Thyroid gland (tissue), 4 donors: ENCODE data around the gene RSU1. TPM values are rescaled to one million over a fixed set of nuclear protein-coding genes. Genes with fewer than 3 reads are reported as not detected.

Source experiments
- DNase-seq, 2 donors: peaks; one replicate each; pipeline ENCODE4 v3.0.0-alpha.2; 2019
- H3K27ac ChIP-seq, 3 donors: fragments of 200-600 bp; sonication (generic); 1 replicate in 2 of 3; 2 replicates in 1 of 3; pipeline ENCODE4 v1.5.1; 2016 to 2019; ENCODE audit warnings: mild to moderate bottlenecking in 1 of 3, moderate library complexity in 1 of 3
- H3K27me3 ChIP-seq: fragments of 200-600 bp; sonication (generic); one replicate; pipeline ENCODE4 v1.5.1; 2019
- H3K36me3 ChIP-seq, 2 donors: fragments of 200-600 bp; sonication (generic); one replicate each; pipeline ENCODE4 v1.5.1; 2016 to 2019
- H3K4me1 ChIP-seq, 2 donors: fragments of 200-600 bp; sonication (generic); one replicate each; pipeline ENCODE4 v1.5.1; 2017 to 2019
- H3K4me3 ChIP-seq, 3 donors: fragments of 200-600 bp; sonication (generic); replicated peaks in 1 of 3; 1 replicate in 2 of 3; 2 replicates in 1 of 3; pipeline ENCODE4 v1.5.1; 2016; ENCODE audit warnings: mild to moderate bottlenecking in 1 of 3
- H3K9me3 ChIP-seq: fragments of 200-600 bp; sonication (generic); one replicate; pipeline ENCODE4 v1.5.1; 2017
- POLR2A ChIP-seq, 2 donors: fragments of 450-650 bp; IDR thresholded peaks; one replicate each; pipeline ENCODE4 v1.6.1; 2017; ENCODE audit warnings: antibody characterized with exemption in 2 of 2, mild to moderate bottlenecking in 2 of 2, moderate library complexity in 1 of 2
- WGBS, 2 donors: methylation state at CpG; one replicate each; pipeline ENCODE4 v1.1.5; 2017; 5-methylcytosine and 5-hydroxymethylcytosine counted together
- intact Hi-C: fragments of 100-400 bp; cut with DNase I; formaldehyde crosslinking; loops from one replicate; pipeline ENCODE4 v1.15.1; 2023
- total RNA-seq, 4 donors: library from RNA; depleted of rRNA; stranded (reverse); fragments of >200 nt; gene quantifications; one replicate each; pipeline ENCODE4 v1.2.3, GENCODE V29; 2016
- TF ChIP-seq, protein P1 (sequence below), 6 experiments: fragments of 200-600 bp in 3 of 6; fragments of 450-650 bp in 3 of 6; sonication (generic) in 3 of 6; IDR thresholded peaks; one replicate each; pipeline ENCODE4 v1.5.1; 2016 to 2019; ENCODE audit warnings: antibody characterized with exemption in 6 of 6, mild to moderate bottlenecking in 2 of 6, inconsistent platforms in 1 of 6, moderate library complexity in 1 of 6

The RSU1 gene
- total RNA-seq, 4 donors from 2014 or later, result 43.5 to 63.0 (median 50.7) TPM

DNA sequence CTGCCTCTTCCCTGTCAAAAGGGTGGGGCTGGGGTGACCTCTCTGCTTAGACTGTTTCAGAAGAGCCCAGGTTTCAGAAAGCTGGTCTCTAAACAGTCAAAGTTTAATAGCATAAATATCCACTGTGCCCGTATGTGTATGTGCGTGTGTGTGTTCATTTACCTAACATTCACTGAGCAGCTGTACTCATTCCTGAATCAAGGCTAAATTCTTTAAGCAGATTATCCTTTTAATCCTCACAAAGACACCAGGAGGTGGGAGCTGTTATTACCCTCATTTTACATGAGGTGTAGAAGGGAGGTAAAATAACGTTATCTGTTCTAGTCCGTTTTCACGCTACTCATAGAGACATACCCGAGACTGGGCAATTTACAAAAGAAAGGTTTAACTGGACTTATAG lies 72.2 kb downstream of the RSU1 start:
- intact Hi-C loops, result no loop called here
- DNase-seq, result no peak
- Histone ChIP-seq H3K36me3 (peaks cover 0 to 3% of the 10 kb centered on the region in 2 donors), H3K27me3 (no peaks in the 10 kb centered on the region), H3K4me3 (no peak overlapping the region), H3K4me1 (no peaks in the 10 kb centered on the region), H3K27ac (no peak overlapping the region), H3K9me3 (no peaks in the 10 kb centered on the region)
- no peak for TF ChIP-seq POLR2A (IDR thresholded peaks at IDR 0.05)
- TF ChIP-seq, protein P1, sequence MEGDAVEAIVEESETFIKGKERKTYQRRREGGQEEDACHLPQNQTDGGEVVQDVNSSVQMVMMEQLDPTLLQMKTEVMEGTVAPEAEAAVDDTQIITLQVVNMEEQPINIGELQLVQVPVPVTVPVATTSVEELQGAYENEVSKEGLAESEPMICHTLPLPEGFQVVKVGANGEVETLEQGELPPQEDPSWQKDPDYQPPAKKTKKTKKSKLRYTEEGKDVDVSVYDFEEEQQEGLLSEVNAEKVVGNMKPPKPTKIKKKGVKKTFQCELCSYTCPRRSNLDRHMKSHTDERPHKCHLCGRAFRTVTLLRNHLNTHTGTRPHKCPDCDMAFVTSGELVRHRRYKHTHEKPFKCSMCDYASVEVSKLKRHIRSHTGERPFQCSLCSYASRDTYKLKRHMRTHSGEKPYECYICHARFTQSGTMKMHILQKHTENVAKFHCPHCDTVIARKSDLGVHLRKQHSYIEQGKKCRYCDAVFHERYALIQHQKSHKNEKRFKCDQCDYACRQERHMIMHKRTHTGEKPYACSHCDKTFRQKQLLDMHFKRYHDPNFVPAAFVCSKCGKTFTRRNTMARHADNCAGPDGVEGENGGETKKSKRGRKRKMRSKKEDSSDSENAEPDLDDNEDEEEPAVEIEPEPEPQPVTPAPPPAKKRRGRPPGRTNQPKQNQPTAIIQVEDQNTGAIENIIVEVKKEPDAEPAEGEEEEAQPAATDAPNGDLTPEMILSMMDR (IDR thresholded peaks at IDR 0.05), result no peak
- WGBS, 2 donors, result 94 to 97% methylated on average over 6 of the region's 6 CpGs

DNA sequence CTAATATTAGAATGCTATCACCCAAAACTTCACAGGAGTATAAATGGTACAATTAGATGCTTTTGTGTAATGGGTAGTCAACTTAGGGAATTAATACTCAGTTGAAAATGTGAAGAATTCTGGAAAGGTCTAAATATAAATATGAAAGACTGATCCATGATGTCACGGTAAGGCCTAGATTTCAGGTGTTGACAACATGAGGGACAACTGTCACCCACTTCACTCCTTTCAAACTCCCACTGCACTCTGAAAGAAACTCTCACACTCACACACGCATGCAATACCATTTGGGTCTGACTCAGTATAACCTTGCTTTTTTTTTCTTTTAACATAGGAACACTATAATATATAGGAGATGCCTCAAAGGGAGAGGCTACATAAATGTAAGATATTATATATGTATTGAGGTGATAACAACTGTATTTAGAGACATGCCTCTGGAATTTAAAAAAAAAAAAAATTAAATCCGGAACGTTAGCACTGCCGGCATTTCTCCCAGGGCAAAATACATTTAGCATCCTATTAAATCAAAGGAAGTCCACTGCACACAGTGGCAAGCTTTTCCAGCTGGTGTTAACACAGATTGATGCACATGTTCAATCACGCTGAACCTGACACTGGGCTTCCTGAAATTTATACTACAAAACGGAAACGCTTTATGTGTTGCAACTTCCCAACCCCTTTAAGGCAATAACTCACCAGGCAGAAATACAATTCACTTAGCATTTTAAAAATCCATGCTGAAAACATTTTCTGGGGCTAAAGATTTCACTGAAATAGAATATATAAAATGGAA lies 74.9 kb downstream of the RSU1 start:
- no peaks in the 10 kb centered on the region for H3K27me3 ChIP-seq
- H3K27ac ChIP-seq, result no peak overlapping the region
- H3K4me3 ChIP-seq, result no peak overlapping the region
- no peaks in the 10 kb centered on the region for H3K9me3 ChIP-seq
- intact Hi-C loops, result no loop called here
- DNase-seq, result no peak
- TF ChIP-seq, protein P1 (IDR thresholded peaks at IDR 0.05), result no peak
- no peak for TF ChIP-seq POLR2A (IDR thresholded peaks at IDR 0.05)
- no peaks in the 10 kb centered on the region for H3K36me3 ChIP-seq
- H3K4me1 ChIP-seq, result no peaks in the 10 kb centered on the region
- 79 to 84% methylated on average over 8 of the region's 8 CpGs for WGBS, 2 donors

DNA sequence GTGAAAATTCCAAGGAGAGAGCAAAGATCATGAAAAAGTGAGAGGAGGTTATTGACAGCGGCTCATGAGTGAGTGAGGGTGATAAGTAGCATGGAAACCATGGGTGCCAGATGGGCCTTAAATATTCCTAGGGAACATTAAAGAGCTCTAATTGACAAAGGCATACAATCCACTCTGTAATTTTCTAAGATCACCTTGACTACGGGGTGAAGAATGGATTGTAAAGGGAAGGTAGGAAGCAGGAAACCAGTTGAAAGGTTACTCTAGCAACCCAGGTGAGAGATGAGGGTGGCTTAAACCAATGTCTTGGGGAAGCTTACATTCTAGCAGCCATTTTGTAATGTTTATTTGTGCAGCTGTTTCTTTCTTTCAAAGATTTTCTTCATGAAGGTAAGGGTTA lies 75.7 kb downstream of the RSU1 start:
- Histone ChIP-seq H3K27me3 (no peaks in the 10 kb centered on the region), H3K27ac (no peak overlapping the region), H3K36me3 (no peaks in the 10 kb centered on the region), H3K9me3 (no peaks in the 10 kb centered on the region), H3K4me3 (no peak overlapping the region), H3K4me1 (no peaks in the 10 kb centered on the region)
- TF ChIP-seq POLR2A (IDR thresholded peaks at IDR 0.05), result no peak
- TF ChIP-seq, protein P1 (IDR thresholded peaks at IDR 0.05), result no peak
- intact Hi-C loops, result no loop called here
- DNase-seq, result no peak
- WGBS, 2 donors, result 94 to 99% methylated on average over 2 of the region's 2 CpGs

DNA sequence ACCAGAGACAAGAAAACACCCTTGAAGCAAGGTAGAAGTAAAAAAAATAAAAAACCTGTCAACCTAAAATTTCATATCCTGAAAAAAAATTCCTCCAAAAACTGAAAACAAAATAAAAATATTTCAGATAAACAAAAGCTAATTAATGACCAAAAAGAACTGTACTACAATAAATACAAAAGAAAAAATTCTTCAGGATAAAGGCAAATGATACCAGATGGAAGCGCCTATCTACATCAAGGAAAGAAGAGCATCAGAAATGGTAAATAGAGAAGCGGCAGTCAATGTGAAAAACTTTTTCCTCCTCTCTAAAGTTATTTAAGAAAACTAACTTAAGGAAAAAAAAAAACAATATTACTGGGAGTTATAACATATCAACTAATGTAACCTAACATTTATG lies 79.8 kb downstream of the RSU1 start:
- Histone ChIP-seq H3K36me3 (no peaks in the 10 kb centered on the region), H3K9me3 (no peaks in the 10 kb centered on the region), H3K27me3 (no peaks in the 10 kb centered on the region), H3K4me3 (no peak overlapping the region), H3K4me1 (no peaks in the 10 kb centered on the region), H3K27ac (no peak overlapping the region)
- TF ChIP-seq, protein P1 (IDR thresholded peaks at IDR 0.05), result no peak
- TF ChIP-seq POLR2A (IDR thresholded peaks at IDR 0.05), result no peak
- DNase-seq, result no peak
- 96 to 97% methylated on average over 2 of the region's 2 CpGs for WGBS, 2 donors
- intact Hi-C loops, result no loop called here

DNA sequence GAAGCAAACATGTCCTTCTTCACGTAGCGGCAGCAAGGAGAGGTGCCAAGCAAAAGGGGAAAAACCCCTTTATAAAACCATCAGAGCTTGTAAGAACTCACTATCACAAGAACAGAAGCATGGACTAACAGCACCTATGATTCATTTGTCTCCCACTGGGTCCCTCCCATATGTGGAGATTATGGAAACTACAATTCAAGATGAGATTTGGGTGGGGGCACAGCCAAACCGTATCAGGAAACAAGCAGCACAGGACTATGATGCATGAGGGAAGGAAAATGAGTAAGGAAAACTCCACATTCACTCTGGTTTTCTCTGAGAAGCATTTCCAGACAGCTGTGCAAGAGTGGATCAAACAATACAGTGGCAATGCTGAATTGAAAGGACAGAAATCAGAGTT lies 81.6 kb downstream of the RSU1 start:
- intact Hi-C loops, result no loop called here
- H3K27me3 ChIP-seq, result no peaks in the 10 kb centered on the region
- 94 to 95% methylated on average over 3 of the region's 3 CpGs for WGBS, 2 donors
- DNase-seq, result no peak
- H3K9me3 ChIP-seq, result no peaks in the 10 kb centered on the region
- no peak overlapping the region for H3K4me3 ChIP-seq
- no peak for TF ChIP-seq POLR2A (IDR thresholded peaks at IDR 0.05)
- TF ChIP-seq, protein P1 (IDR thresholded peaks at IDR 0.05), result no peak
- no peak overlapping the region for H3K27ac ChIP-seq
- H3K4me1 ChIP-seq, result no peaks in the 10 kb centered on the region
- no peaks in the 10 kb centered on the region for H3K36me3 ChIP-seq
